ENCODE data around the gene TNNT3. TPM values are rescaled to one million over a fixed set of nuclear protein-coding genes. Genes with fewer than 3 reads are reported as not detected.

TNNT3 gene
- total RNA-seq, 1 donor from 2014 or later, result 10.1 TPM

GRCh38 chr11:1921574-1922141 lies 2.2 kb downstream of the TNNT3 start:
- Histone ChIP-seq H3K4me3 (no peak overlapping the region), H3K4me1 (no peaks in the 10 kb centered on the region), H3K36me3 (no peaks in the 10 kb centered on the region), H3K27me3 (no peaks in the 10 kb centered on the region), H3K27ac (no peak overlapping the region), H3K9me3 (no peaks in the 10 kb centered on the region)
- no peak for TF ChIP-seq CTCF (IDR thresholded peaks at IDR 0.05)
- no peak for DNase-seq (ENCODE audit: low spot score in 2 of 2)
- intact Hi-C loops (cut with DNase I), result no loop called here

GRCh38 chr11:1922481-1923081 lies 3.1 kb downstream of the TNNT3 start:
- intact Hi-C loops (cut with DNase I), result no loop called here
- H3K4me1 ChIP-seq, result no peaks in the 10 kb centered on the region
- no peak for DNase-seq (ENCODE audit: low spot score in 2 of 2)

GRCh38 chr11:1923201-1923956 lies 3.9 kb downstream of the TNNT3 start:
- no peaks in the 10 kb centered on the region for H3K4me1 ChIP-seq
- H3K27ac ChIP-seq, result no peak overlapping the region
- intact Hi-C loops (cut with DNase I), result no loop called here
- no peaks in the 10 kb centered on the region for H3K9me3 ChIP-seq
- no peaks in the 10 kb centered on the region for H3K27me3 ChIP-seq
- DNase-seq (ENCODE audit: low spot score in 2 of 2), result no peak
- H3K4me3 ChIP-seq, result no peak overlapping the region
- H3K36me3 ChIP-seq, result no peaks in the 10 kb centered on the region
- TF ChIP-seq CTCF (IDR thresholded peaks at IDR 0.05), result no peak

More at GRCh38 chr11:1922481-1923081, 3.1 kb downstream of the TNNT3 start:
- Histone ChIP-seq H3K36me3 (no peaks in the 10 kb centered on the region), H3K27me3 (no peaks in the 10 kb centered on the region), H3K27ac (no peak overlapping the region), H3K4me3 (no peak overlapping the region), H3K9me3 (no peaks in the 10 kb centered on the region)
- no peak for TF ChIP-seq CTCF (IDR thresholded peaks at IDR 0.05)

GRCh38 chr11:1924181-1924580 lies 4.7 kb downstream of the TNNT3 start:
- Histone ChIP-seq H3K4me1 (no peaks in the 10 kb centered on the region), H3K4me3 (no peak overlapping the region), H3K27ac (no peak overlapping the region), H3K9me3 (no peaks in the 10 kb centered on the region), H3K36me3 (no peaks in the 10 kb centered on the region), H3K27me3 (no peaks in the 10 kb centered on the region)
- intact Hi-C loops (cut with DNase I), result no loop called here
- no peak for TF ChIP-seq CTCF (IDR thresholded peaks at IDR 0.05)
- DNase-seq (ENCODE audit: low spot score in 2 of 2), result no peak

GRCh38 chr11:1924646-1925372 lies 5.3 kb downstream of the TNNT3 start:
- intact Hi-C loops (cut with DNase I), result no loop called here
- H3K36me3 ChIP-seq, result no peaks in the 10 kb centered on the region
- H3K4me1 ChIP-seq, result no peaks in the 10 kb centered on the region
- H3K4me3 ChIP-seq, result no peak overlapping the region
- no peak overlapping the region for H3K27ac ChIP-seq
- no peak for TF ChIP-seq CTCF (IDR thresholded peaks at IDR 0.05)
- H3K9me3 ChIP-seq, result no peaks in the 10 kb centered on the region
- no peaks in the 10 kb centered on the region for H3K27me3 ChIP-seq
- DNase-seq (ENCODE audit: low spot score in 2 of 2), result no peak
